ENCODE measurements around the gene TMTC4. TPM values are rescaled to one million over a fixed set of nuclear protein-coding genes. Genes with fewer than 3 reads are reported as not detected.

TMTC4 gene
- total RNA-seq, 1 donor from 2014 or later = 21.0 TPM

- no peaks in the 10 kb centered on the region for H3K4me1 Mint-ChIP-seq (ENCODE audit: unreplicated experiment)
- TF ChIP-seq CTCF (IDR thresholded peaks at IDR 0.05) = no peak
- no peaks in the 10 kb centered on the region for H3K27me3 Mint-ChIP-seq (ENCODE audit: unreplicated experiment)
- H3K9me3 Mint-ChIP-seq (ENCODE audit: unreplicated experiment) = no peaks in the 10 kb centered on the region
- no peak overlapping the region for H3K27ac Mint-ChIP-seq (ENCODE audit: unreplicated experiment)
- H3K4me3 Mint-ChIP-seq (ENCODE audit: unreplicated experiment) = no peak overlapping the region
- no peak for DNase-seq (ENCODE audit: extremely low spot score, unreplicated experiment)
- H3K36me3 Mint-ChIP-seq (ENCODE audit: unreplicated experiment) = peaks cover 57% of the 10 kb centered on the region
These were observed 15.0 kb downstream of the TMTC4 start for GRCh38 chr13:100659578-100659977.

GRCh38 chr13:100658363-100658762 is 16.2 kb downstream of the TMTC4 start:
- Mint-ChIP-seq H3K27ac (ENCODE audit: unreplicated experiment) (no peak overlapping the region), H3K36me3 (ENCODE audit: unreplicated experiment) (peaks cover 55% of the 10 kb centered on the region), H3K9me3 (ENCODE audit: unreplicated experiment) (no peaks in the 10 kb centered on the region), H3K27me3 (ENCODE audit: unreplicated experiment) (no peaks in the 10 kb centered on the region), H3K4me1 (ENCODE audit: unreplicated experiment) (peaks cover 3% of the 10 kb centered on the region), H3K4me3 (ENCODE audit: unreplicated experiment) (no peak overlapping the region)
- TF ChIP-seq CTCF (IDR thresholded peaks at IDR 0.05) = no peak
- no peak for DNase-seq (ENCODE audit: extremely low spot score, unreplicated experiment)

DNA sequence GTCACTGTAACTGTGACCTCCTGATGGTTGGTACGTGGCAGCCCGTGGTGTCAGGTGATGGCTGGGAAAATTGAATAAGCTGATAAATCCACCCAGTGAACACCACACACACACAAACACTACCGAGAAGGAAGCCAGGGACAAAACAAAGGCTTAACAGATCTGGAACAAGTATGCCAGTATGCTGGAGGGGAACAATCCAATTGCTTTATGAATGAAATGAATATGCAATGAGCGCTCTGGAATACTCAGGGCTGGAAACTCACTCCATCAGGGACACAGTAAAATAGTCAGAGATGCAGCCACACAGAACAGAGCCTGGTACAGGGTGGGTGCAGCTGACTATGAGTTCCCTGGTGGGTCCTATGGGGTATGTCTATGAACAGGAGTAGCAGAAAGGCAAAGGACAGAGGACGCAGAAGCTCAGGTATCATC is 16.7 kb downstream of the TMTC4 start:
- peaks cover 55% of the 10 kb centered on the region for H3K36me3 Mint-ChIP-seq (ENCODE audit: unreplicated experiment)
- TF ChIP-seq CTCF (IDR thresholded peaks at IDR 0.05) = no peak
- H3K4me3 Mint-ChIP-seq (ENCODE audit: unreplicated experiment) = no peak overlapping the region
- no peaks in the 10 kb centered on the region for H3K9me3 Mint-ChIP-seq (ENCODE audit: unreplicated experiment)
- DNase-seq (ENCODE audit: extremely low spot score, unreplicated experiment) = no peak
- H3K4me1 Mint-ChIP-seq (ENCODE audit: unreplicated experiment) = peaks cover 3% of the 10 kb centered on the region
- no peaks in the 10 kb centered on the region for H3K27me3 Mint-ChIP-seq (ENCODE audit: unreplicated experiment)
- no peak overlapping the region for H3K27ac Mint-ChIP-seq (ENCODE audit: unreplicated experiment)

DNA sequence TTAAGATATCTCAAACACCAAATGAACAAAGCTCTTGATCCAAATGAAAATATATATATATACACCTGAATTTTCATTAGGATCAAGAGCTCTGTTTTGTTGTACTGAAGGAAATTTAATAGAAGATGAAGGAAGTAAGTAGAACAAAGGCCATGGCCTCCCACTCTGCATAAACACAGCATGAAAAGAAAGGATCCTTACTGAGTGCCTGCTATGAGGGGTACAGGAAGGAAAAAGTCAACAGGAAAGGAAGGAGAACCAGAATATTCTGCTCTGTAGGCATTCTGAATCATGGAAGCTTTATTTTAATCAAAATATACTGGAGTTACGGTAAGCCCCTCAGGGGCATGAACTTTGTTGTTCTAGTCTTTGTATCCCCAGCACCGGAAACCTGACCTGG is 22.1 kb downstream of the TMTC4 start:
- Mint-ChIP-seq H3K27ac (ENCODE audit: unreplicated experiment) (no peak overlapping the region), H3K4me3 (ENCODE audit: unreplicated experiment) (no peak overlapping the region), H3K36me3 (ENCODE audit: unreplicated experiment) (peaks cover 32% of the 10 kb centered on the region), H3K9me3 (ENCODE audit: unreplicated experiment) (no peaks in the 10 kb centered on the region), H3K27me3 (ENCODE audit: unreplicated experiment) (no peaks in the 10 kb centered on the region), H3K4me1 (ENCODE audit: unreplicated experiment) (peaks cover 5% of the 10 kb centered on the region)
- no peak for TF ChIP-seq CTCF (IDR thresholded peaks at IDR 0.05)
- no peak for DNase-seq (ENCODE audit: extremely low spot score, unreplicated experiment)

GRCh38 chr13:100650326-100650725 is 24.3 kb downstream of the TMTC4 start:
- H3K4me1 Mint-ChIP-seq (ENCODE audit: unreplicated experiment) = peaks cover 5% of the 10 kb centered on the region

More at GRCh38 chr13:100650326-100650725, 24.3 kb downstream of the TMTC4 start:
- H3K4me3 Mint-ChIP-seq (ENCODE audit: unreplicated experiment) = no peak overlapping the region
- no peaks in the 10 kb centered on the region for H3K27me3 Mint-ChIP-seq (ENCODE audit: unreplicated experiment)
- H3K27ac Mint-ChIP-seq (ENCODE audit: unreplicated experiment) = no peak overlapping the region
- no peak for TF ChIP-seq CTCF (IDR thresholded peaks at IDR 0.05)
- H3K36me3 Mint-ChIP-seq (ENCODE audit: unreplicated experiment) = peaks cover 19% of the 10 kb centered on the region
- H3K9me3 Mint-ChIP-seq (ENCODE audit: unreplicated experiment) = no peaks in the 10 kb centered on the region
- no peak for DNase-seq (ENCODE audit: extremely low spot score, unreplicated experiment)
